A549 (cell line): Measurements from ENCODE around the gene PLEKHA3. TPM values are rescaled to one million over a fixed set of nuclear protein-coding genes. Genes with fewer than 3 reads are reported as not detected.
"Not testable (repeated sequence)": the region's sequence is repeated elsewhere in the genome, so short reads cannot be mapped to it uniquely, and the experiment has no call there.

Experiments
- ATAC-seq, 2 experiments: fragments of 200-7000 bp in 1 of 2; fragments of >200 bp in 1 of 2; cut with Nextera tagmentation in 1 of 2; cut with Tn5 transposase in 1 of 2; 3 replicates each; pipeline versions ENCODE4 v1.8.0 to v1.9.1; 2018 to 2020; ENCODE audit warnings: mild to moderate bottlenecking in 1 of 2, moderate library complexity in 1 of 2
- CTCF ChIA-PET: fragments of 300-600 bp; sonication (Branson Sonifier 250); formaldehyde crosslinking; extraction: SDS; loops from one replicate; lab custom pipeline; 2021; ENCODE audit warnings: antibody characterized with exemption, inconsistent platforms; lab: Yijun Ruan, JAX
- POLR2A ChIA-PET: fragments of 350-600 bp; formaldehyde crosslinking; extraction: SDS; loops from one replicate; lab custom pipeline; 2021; ENCODE audit warnings: antibody characterized with exemption, inconsistent platforms; lab: Yijun Ruan, JAX
- DNase-seq, 2 experiments: peaks; one replicate each; pipeline versions ENCODE4 v3.0.0 to v3.0.0-alpha.2; 2011 to 2016; ENCODE audit warnings: low read depth in 1 of 2, low spot score in 1 of 2
- FAIRE-seq: peaks from 2 replicates; lab custom pipeline; 2011; peaks lifted over from hg19 to GRCh38; lab: Jason Lieb, UNC
- H3K27ac ChIP-seq, 2 experiments: fragments of >200 bp; sonication (Bioruptor Twin); formaldehyde crosslinking; 3 replicates each; pipeline ENCODE4 v1.5.1; 2016 to 2017
- H3K4me1 ChIP-seq: fragments of >200 bp; sonication (Bioruptor Twin); formaldehyde crosslinking; 3 replicates; pipeline ENCODE4 v1.6.1; 2016
- H3K4me2 ChIP-seq: fragments of >200 bp; sonication (Bioruptor Twin); formaldehyde crosslinking; 3 replicates; pipeline ENCODE4 v1.6.1; 2016
- H3K4me3 ChIP-seq: fragments of >200 bp; sonication (Bioruptor Twin); formaldehyde crosslinking; 3 replicates; pipeline ENCODE4 v1.5.1; 2016
- H3K9me3 ChIP-seq: fragments of >200 bp; sonication (Bioruptor Twin); formaldehyde crosslinking; 3 replicates; pipeline ENCODE4 v1.6.1; 2016
- BHLHE40 ChIP-seq: IDR thresholded peaks from 2 replicates; pipeline ENCODE4 v1.6.1; 2012; ENCODE audit warnings: low read depth, low read length, inconsistent platforms
- CHD2 ChIP-seq: fragments of 150-350 bp; IDR thresholded peaks from 2 replicates; pipeline ENCODE4 v1.6.1; 2014; ENCODE audit warnings: low read length; ENCODE audit not compliant: partially characterized antibody
- EP300 ChIP-seq, 2 experiments: fragments of >200 bp; sonication (Bioruptor Twin); formaldehyde crosslinking; IDR thresholded peaks; 2 replicates in 1 of 2; 3 replicates in 1 of 2; pipeline ENCODE4 v1.6.1; 2016 to 2017
- FOSL2 ChIP-seq, 2 experiments: fragments of 450-650 bp in 1 of 2; fragments of >200 bp in 1 of 2; sonication (Bioruptor Twin) in 1 of 2; formaldehyde crosslinking; IDR thresholded peaks; 2 replicates each; pipeline versions ENCODE4 v1.5.0 to v1.6.1; 2016 to 2020; ENCODE audit warnings: mild to moderate bottlenecking in 1 of 2, moderate library complexity in 1 of 2
- HDAC2 ChIP-seq: fragments of 200-600 bp; sonication (generic); IDR thresholded peaks from 2 replicates; pipeline ENCODE4 v1.6.1; 2016
- HOXB13 ChIP-seq: fragments of 250-450 bp; sonication (Bioruptor Pico); IDR thresholded peaks from 2 replicates; pipeline ENCODE4 v1.5.0; 2020; ENCODE audit warnings: low read depth, mild to moderate bottlenecking, moderate library complexity
- JUN ChIP-seq, 2 experiments: fragments of >200 bp; sonication (Bioruptor Twin); formaldehyde crosslinking; IDR thresholded peaks; 2 replicates in 1 of 2; 3 replicates in 1 of 2; pipeline ENCODE4 v1.6.1; 2016 to 2017
- JUNB ChIP-seq: fragments of >200 bp; sonication (Bioruptor Twin); formaldehyde crosslinking; IDR thresholded peaks from 2 replicates; pipeline ENCODE4 v1.6.1; 2016
- MAFK ChIP-seq: fragments of 450-650 bp; IDR thresholded peaks from 2 replicates; pipeline ENCODE4 v1.6.1; 2014; ENCODE audit not compliant: partially characterized antibody
- NPAS2 ChIP-seq: fragments of 250-450 bp; sonication (Bioruptor Pico); IDR thresholded peaks from 2 replicates; pipeline ENCODE4 v1.8.0; 2022; ENCODE audit warnings: mild to moderate bottlenecking, moderate library complexity, borderline replicate concordance
- PHF8 ChIP-seq: fragments of 200-600 bp; sonication (generic); IDR thresholded peaks from 2 replicates; pipeline ENCODE4 v1.6.1; 2016; ENCODE audit warnings: low read depth, mild to moderate bottlenecking, antibody characterized with exemption, moderate library complexity, borderline replicate concordance
- POLR2AphosphoS2 ChIP-seq: conservative IDR thresholded peaks from 2 replicates; pipeline ENCODE4 v1.6.1; 2012; ENCODE audit warnings: low read length, improper control_type of control experiment, inconsistent platforms
- SMC3 ChIP-seq: fragments of >200 bp; sonication (Bioruptor Twin); formaldehyde crosslinking; IDR thresholded peaks from 3 replicates; pipeline ENCODE4 v1.6.1; 2018; ENCODE audit warnings: inconsistent platforms
- ZFP36 ChIP-seq: fragments of 450-650 bp; IDR thresholded peaks from 2 replicates; pipeline ENCODE4 v1.6.1; 2014; ENCODE audit warnings: borderline replicate concordance; ENCODE audit not compliant: partially characterized antibody
- WGBS: methylation state at CpG from one replicate; pipeline ENCODE4 v1.1.6; 2017; ENCODE audit errors: missing lambda C conversion rate; 5-methylcytosine and 5-hydroxymethylcytosine counted together
- polyA plus RNA-seq, 4 experiments: library from polyadenylated mRNA; depleted of rRNA in 3 of 4; stranded (reverse); fragments of >200 nt; fragmentation: RNase III in 1 of 4; extraction: RNeasy Plus Mini Kit Qiagen cat#74134 plus additional on column Dnase treatment in 1 of 4; gene quantifications; 2 replicates in 3 of 4; 3 replicates in 1 of 4; pipeline ENCODE4 v1.2.3, GENCODE V29; 2011 to 2017
- TF ChIP-seq, protein P1 (sequence below): fragments of >200 bp; sonication (Bioruptor Twin); formaldehyde crosslinking; IDR thresholded peaks from 2 replicates; pipeline ENCODE4 v1.6.1; 2016
- TF ChIP-seq, protein P2 (sequence below): fragments of 250-450 bp; sonication (Bioruptor Pico); IDR thresholded peaks from 2 replicates; pipeline ENCODE4 v1.5.0; 2020; ENCODE audit warnings: low read depth, mild to moderate bottlenecking, moderate library complexity
- TF ChIP-seq, protein P3 (sequence below): fragments of >200 bp; sonication (Bioruptor Twin); formaldehyde crosslinking; IDR thresholded peaks from 3 replicates; pipeline ENCODE4 v1.6.1; 2016
- TF ChIP-seq, protein P4 (sequence below): IDR thresholded peaks from 2 replicates; pipeline ENCODE4 v1.6.1; 2012; ENCODE audit warnings: low read depth, borderline replicate concordance
- TF ChIP-seq, protein P5 (sequence below): fragments of 450-650 bp; IDR thresholded peaks from 2 replicates; pipeline ENCODE4 v1.6.1; 2014; ENCODE audit warnings: antibody characterized with exemption

Gene PLEKHA3
- polyA plus RNA-seq, 2 of the 4 experiments (the other 2 are of a cell fraction), result 9.6 to 47.4 TPM

DNA sequence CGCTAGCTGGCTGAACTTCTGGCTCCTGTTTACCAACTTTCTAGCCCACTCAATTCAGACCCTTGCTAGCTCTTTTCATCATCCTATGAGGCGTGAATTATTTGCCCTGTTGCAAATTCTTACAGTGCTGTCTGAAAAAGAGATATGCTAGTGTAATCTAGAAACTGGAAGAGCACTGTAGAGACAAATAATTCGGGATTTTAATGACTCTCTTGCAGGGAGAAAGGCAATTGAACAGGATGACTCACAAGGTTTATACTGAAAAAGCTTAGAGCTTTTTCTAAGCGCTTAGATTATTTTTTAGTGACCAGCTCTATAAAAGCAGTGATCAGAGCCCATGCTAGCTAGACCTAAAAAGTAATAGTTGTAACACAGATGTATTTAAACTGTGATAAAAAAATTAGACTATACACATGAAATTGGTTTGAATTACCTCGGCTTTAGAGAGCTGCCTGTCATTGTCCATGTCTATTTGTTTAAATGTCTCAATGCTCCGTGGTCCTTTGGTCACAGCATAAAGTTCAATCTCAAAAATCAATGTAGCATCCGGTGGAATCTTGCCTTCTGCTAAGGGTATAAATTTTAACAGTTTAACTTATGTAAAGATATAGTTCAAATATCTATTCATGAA is 10.9 kb upstream of the PLEKHA3 start:
- POLR2A ChIA-PET, result interaction anchor here (1.2 kb wide), 2 partner anchors 10 to 18 kb away, joined by 3 to 8 read pairs; partner anchors contain the start of genes PJVK and PRKRA

DNA sequence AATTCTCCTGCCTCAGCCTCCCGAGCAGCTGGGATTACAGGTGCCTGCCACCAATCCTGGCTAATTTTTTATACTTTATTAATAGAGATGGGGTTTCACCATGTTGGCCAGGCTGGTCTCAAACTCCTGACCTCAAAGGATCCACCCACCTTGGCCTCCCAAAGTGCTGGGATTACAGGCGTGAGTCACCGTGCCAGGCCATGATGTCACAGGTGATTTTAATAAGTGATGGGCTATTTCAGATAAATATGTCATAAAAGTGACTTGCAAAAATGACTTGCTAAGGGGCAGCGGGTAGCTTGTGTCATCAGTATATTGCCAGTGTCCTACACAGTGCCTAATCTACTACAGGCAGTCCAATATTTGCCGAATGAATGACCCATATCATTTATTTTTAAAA is 8.9 kb upstream of the PLEKHA3 start:
- 91% methylated on average over 5 of the region's 5 CpGs for WGBS
- ChIA-PET CTCF (interaction anchor here (1.2 to 1.7 kb wide), 2 partner anchors 9 to 20 kb away, joined by 3 to 4 read pairs; partner anchors contain the start of genes PJVK, PLEKHA3 and PRKRA), POLR2A (interaction anchor here (1.3 to 1.5 kb wide), 2 partner anchors 13 to 20 kb away, joined by 5 read pairs; partner anchors contain the start of genes PJVK and PRKRA)
- H3K9me3 ChIP-seq, H3K4me2 ChIP-seq, H3K4me3 ChIP-seq, FAIRE-seq, H3K27ac ChIP-seq, H3K4me1 ChIP-seq, ATAC-seq, DNase-seq: not testable (repeated sequence)

More for the DNA sequence above, 10.9 kb upstream of the PLEKHA3 start:
- H3K4me2 ChIP-seq, result no peak overlapping the region
- no peak overlapping the region for H3K4me3 ChIP-seq
- H3K9me3 ChIP-seq, result no peaks in the 10 kb centered on the region
- peaks cover 5% of the 10 kb centered on the region; the same call in 2 of the 3 replicates for H3K4me1 ChIP-seq
- DNase-seq (no peak), FAIRE-seq (no peak), ATAC-seq (no peak)
- CTCF ChIA-PET, result interaction anchor here (0.7 to 2.5 kb wide), 3 partner anchors 11 to 55 kb away, joined by 3 to 7 read pairs (median 3); no protein-coding TSS in a partner anchor
- 69% methylated on average over 7 of the region's 7 CpGs for WGBS
- TF ChIP-seq CHD2, result no peak
- TF ChIP-seq, protein P1, sequence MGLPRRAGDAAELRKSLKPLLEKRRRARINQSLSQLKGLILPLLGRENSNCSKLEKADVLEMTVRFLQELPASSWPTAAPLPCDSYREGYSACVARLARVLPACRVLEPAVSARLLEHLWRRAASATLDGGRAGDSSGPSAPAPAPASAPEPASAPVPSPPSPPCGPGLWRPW, result no peak
- no peak for TF ChIP-seq NPAS2 (CRISPR knock-in tag)
- TF ChIP-seq POLR2AphosphoS2, result no peak
- TF ChIP-seq, protein P2, sequence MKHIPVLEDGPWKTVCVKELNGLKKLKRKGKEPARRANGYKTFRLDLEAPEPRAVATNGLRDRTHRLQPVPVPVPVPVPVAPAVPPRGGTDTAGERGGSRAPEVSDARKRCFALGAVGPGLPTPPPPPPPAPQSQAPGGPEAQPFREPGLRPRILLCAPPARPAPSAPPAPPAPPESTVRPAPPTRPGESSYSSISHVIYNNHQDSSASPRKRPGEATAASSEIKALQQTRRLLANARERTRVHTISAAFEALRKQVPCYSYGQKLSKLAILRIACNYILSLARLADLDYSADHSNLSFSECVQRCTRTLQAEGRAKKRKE, result no peak
- TF ChIP-seq, protein P3, sequence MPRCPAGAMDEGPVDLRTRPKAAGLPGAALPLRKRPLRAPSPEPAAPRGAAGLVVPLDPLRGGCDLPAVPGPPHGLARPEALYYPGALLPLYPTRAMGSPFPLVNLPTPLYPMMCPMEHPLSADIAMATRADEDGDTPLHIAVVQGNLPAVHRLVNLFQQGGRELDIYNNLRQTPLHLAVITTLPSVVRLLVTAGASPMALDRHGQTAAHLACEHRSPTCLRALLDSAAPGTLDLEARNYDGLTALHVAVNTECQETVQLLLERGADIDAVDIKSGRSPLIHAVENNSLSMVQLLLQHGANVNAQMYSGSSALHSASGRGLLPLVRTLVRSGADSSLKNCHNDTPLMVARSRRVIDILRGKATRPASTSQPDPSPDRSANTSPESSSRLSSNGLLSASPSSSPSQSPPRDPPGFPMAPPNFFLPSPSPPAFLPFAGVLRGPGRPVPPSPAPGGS, result no peak
- no peak for TF ChIP-seq HOXB13
- TF ChIP-seq SMC3, result no peak
- no peak for TF ChIP-seq EP300 (IDR thresholded peaks at IDR 0.05)
- TF ChIP-seq JUNB, result no peak
- TF ChIP-seq PHF8, result no peak
- no peak for TF ChIP-seq JUN (IDR thresholded peaks at IDR 0.05)
- TF ChIP-seq MAFK, result no peak
- TF ChIP-seq HDAC2, result no peak
- no peak for TF ChIP-seq BHLHE40
- TF ChIP-seq ZFP36, result no peak
- TF ChIP-seq FOSL2 (IDR thresholded peaks at IDR 0.05), result no peak
- no peak for TF ChIP-seq FOSL2 (CRISPR knock-in tag; IDR thresholded peaks at IDR 0.05)
- TF ChIP-seq, protein P4, sequence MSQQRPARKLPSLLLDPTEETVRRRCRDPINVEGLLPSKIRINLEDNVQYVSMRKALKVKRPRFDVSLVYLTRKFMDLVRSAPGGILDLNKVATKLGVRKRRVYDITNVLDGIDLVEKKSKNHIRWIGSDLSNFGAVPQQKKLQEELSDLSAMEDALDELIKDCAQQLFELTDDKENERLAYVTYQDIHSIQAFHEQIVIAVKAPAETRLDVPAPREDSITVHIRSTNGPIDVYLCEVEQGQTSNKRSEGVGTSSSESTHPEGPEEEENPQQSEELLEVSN, result no peak
- TF ChIP-seq, protein P5, sequence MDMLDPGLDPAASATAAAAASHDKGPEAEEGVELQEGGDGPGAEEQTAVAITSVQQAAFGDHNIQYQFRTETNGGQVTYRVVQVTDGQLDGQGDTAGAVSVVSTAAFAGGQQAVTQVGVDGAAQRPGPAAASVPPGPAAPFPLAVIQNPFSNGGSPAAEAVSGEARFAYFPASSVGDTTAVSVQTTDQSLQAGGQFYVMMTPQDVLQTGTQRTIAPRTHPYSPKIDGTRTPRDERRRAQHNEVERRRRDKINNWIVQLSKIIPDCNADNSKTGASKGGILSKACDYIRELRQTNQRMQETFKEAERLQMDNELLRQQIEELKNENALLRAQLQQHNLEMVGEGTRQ, result no peak
- H3K27ac ChIP-seq, result no peak overlapping the region

DNA sequence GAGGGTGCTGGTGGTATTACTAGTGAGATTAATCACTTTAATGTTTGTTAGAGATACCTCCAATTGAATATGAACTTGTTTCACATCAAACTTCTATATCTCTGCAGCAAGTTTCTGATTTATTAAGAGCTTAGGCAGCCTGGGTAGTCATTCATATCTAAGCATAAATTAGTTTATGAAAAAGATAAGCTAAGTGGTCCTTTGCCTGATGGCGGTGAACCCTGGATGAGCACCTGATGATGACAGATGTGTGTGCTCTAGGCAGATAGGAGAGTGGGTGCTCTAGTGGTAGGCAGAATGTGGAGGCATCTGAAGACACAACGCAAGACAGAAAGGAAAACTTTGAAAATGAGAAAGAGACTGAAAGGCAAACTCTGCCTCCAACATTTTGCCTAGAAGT is 6.9 kb upstream of the PLEKHA3 start:
- ATAC-seq, result no peak
- 100% methylated on average over 2 of the region's 2 CpGs for whole genome bisulfite sequencing
- Histone ChIP-seq H3K27ac (no peak overlapping the region), H3K9me3 (no peaks in the 10 kb centered on the region), H3K4me3 (no peak overlapping the region), H3K4me2 (no peak overlapping the region), H3K4me1 (peaks cover 14% of the 10 kb centered on the region)
- TF ChIP-seq CHD2, result no peak
- DNase-seq, result no peak
- FAIRE-seq, result no peak
- ChIA-PET CTCF (no interaction called here), POLR2A (interaction anchor here (0.9 kb wide), 1 partner anchor 22 kb away, joined by 4 read pairs; the partner anchor contains the start of genes PJVK and PRKRA)
